GM12801 (cell line): ENCODE data around the gene GREM1.

Source experiments
- TF ChIP-seq, protein P1 (sequence below): IDR thresholded peaks from one replicate; pipeline ENCODE4 v1.5.1; 2011; ENCODE audit warnings: control low read depth; ENCODE audit not compliant: insufficient read length; ENCODE audit errors: extremely low read depth

Gene GREM1

DNA sequence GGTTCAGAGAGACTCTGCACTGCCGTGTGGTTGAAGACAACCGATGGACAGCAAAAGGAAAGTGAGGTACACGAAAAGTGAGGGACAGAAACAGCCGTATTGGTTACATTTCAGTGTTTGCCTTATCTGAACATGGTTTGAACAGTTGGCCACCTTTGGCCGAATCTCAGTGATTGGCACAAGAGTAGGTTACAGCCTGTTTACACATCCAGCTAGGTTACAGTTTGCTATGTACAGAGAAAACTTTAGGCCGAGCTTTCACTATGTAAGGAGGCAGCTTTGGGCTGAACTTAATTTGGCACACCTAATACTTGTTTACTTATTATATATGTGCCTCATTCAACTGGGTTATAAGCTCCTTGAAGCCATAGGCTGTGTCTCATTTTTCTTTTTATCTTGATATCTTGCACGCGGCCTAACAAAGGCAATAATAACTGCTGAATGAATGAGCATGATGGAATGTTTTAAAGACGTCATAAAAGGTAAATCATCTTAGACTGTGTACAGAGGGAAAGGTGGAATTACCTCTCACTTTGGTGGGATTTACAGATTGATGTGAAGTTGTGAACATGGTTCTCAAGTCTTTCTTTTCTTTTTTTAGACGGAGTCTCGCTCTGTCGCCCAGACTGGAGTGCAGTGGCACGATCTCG, 17.2 kb upstream of the GREM1 start:
- TF ChIP-seq, protein P1, sequence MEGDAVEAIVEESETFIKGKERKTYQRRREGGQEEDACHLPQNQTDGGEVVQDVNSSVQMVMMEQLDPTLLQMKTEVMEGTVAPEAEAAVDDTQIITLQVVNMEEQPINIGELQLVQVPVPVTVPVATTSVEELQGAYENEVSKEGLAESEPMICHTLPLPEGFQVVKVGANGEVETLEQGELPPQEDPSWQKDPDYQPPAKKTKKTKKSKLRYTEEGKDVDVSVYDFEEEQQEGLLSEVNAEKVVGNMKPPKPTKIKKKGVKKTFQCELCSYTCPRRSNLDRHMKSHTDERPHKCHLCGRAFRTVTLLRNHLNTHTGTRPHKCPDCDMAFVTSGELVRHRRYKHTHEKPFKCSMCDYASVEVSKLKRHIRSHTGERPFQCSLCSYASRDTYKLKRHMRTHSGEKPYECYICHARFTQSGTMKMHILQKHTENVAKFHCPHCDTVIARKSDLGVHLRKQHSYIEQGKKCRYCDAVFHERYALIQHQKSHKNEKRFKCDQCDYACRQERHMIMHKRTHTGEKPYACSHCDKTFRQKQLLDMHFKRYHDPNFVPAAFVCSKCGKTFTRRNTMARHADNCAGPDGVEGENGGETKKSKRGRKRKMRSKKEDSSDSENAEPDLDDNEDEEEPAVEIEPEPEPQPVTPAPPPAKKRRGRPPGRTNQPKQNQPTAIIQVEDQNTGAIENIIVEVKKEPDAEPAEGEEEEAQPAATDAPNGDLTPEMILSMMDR = no peak

DNA sequence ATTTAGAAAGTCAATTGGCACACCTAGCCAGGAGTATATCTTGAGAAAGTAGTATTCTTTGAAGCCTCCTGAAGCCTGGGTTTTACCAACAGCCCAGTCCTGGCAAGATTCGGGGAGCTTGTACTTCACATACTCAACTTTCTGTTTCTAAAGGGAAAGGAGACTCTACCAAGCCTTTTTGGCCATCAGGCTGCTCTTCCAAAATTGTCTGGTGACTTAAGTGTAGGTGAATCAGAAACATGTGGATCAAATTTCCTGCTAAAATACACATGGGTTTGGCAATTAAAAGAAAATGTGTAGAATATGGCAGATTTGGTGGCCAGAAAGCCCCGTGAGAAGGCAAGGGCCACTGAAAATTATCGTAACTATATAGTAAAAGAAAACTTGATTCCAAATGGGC, 15.9 kb upstream of the GREM1 start:
- TF ChIP-seq, protein P1 = no peak

DNA sequence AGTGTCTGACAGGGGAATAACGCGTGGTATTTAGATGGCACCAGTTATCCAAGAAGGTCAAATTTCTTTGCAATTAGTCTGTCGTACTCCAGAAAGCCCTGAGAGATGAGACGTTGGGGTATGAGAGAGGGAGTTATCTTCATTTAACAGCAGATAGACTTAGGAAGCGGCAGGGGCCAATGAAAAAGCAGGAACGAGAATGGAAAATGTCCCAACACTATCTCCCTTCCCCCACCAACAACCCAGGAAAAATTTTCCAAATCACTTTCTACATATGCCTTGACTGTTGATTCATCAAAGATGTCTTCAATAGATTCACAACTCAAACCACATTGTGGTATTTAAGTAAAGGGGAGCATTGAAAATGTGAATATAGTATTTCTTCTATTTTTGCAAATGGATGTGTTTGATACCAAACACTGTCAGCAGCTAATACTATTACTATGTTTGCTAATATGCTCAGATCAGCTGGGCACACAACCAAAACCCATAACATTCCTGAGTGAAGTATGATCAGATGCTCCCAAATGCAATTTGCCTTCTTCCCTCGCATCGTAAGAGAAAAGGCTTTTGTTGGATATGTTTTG, 13.3 kb upstream of the GREM1 start:
- TF ChIP-seq, protein P1 = no peak

DNA sequence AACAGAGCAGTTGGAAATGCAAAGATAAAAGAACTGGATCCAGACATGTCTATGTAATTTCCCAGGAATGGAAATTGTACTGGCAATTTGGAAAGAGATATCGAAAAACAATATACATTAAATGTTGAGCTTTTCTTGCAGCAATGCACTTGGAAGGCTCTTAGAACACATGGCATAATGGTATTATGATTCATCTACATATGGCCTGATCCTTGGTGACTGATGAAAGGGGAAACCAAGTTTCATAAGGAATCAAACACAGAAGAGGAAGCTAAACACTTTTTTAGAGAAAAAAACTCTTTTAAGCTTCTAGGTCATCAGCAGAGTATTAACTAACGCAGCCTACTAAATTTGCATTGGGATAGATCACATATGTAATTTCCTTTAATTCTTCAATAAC, 12.4 kb upstream of the GREM1 start:
- TF ChIP-seq, protein P1 = no peak

DNA sequence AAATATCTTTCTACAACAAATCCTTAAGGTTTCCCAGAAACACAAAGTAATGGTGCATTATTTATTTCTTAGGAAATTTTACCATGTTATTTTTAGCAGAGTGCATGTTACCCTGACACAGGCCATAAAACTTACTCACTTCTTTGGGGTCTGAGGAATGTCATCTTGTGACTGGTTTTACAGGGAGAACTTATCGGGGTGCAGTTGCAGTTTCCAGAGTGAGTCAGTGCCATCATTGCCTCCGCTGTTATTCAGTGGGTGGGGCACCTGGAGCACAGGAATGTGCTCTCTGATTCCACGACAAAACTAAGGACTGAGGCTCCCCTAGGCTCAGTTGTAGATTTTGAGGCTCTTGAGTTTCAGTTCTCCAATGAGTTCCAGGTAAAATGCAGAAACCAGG, 11.1 kb upstream of the GREM1 start:
- TF ChIP-seq, protein P1 = no peak

DNA sequence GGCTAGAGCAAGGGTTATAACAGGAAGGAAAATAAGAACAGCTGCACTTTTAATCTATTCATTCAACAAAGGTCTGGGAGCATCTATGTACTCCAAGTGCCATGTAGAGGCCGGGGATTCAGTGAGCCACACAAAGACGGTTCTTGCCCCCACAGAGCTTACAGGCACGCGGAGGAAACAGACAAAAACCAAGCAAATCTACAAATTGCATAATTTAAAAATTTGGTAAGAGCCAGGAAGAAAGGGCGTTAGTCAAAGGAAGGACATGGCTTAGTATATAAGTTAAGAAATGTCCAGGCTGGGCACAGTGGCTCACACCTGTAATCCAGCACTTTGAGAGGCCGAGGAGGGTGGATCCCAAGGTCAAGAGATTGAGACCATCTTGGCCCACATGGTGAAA, 10.4 kb upstream of the GREM1 start:
- TF ChIP-seq, protein P1 = no peak

DNA sequence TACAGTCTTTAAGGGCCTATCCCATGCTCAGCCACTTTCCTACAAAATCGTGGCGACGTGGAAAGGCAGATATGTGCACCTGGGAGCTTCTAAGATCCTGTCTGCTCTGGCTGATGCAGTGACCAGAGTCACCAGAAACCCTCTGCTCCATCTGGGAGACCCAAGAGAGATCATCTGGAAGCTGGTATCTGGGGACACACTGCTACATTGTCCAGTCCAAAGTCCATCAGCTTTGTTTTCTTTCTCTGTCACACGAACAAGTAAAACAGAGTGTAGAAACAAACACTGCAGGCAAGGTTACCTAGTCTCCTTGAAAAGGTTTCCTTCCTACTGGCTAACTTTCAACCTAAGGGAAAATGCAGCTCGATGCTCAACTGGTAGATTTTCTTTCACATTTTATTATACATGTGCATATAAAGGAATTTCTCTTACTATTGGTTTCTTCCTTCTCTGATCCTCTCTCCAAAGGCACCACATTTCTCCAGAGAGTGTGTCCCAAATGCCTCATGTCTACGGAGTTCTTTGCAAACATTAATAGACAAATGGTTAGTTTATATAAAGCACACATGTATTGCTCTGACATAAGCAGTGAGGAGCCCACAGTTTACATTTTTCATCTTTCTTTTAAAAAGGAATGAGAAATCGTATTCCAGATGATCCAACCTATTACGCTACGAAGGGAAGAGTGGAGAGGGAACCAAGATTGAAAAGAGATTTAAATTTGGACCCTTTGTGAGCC, 8.3 kb upstream of the GREM1 start:
- TF ChIP-seq, protein P1 = no peak
